GM19035 (cell line): ENCODE data around the gene BRMS1.
"Not testable (repeated sequence)": the region's sequence is repeated elsewhere in the genome, so short reads cannot be mapped to it uniquely, and the experiment has no call there.

Source experiments
- ATAC-seq: cut with Tn5 transposase; IDR thresholded peaks from one replicate; pipeline ENCODE4 v1.9.1; 2021; ENCODE audit not compliant: unreplicated experiment

BRMS1 gene

DNA sequence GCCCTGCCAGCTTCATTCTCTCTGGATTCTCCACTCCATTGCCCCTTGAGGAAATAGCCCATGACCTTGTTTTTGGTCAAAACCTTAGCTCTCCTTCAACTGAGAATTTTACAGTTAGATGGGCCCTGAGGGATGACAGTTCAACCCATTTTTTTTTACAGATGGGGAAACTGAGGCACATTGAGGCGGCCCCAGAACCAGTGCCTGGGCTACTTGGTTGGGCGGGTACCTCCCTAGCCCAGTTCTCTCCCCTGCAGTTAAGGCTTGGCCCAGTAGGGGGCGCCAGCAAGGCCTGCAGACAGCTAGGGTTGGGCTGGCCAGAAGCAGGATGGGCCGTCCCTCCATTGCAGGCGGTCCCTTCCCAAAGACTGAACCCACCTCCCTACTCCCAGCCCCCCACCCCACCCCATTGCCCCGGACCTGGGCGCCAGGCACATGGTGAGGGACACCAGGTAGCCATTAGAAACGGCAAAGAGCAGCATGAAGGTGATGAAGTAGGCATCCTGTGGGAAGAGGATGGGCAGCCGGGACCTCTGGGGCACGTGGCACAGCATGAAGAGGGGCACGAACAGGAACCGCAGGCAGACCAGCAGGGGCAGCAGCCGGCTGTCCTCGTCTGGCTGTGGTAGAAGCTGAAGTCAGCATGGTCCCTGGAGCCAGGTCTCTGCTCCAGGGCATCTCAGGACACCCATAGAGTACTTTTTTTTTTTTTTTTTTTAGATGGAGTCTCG lies 19.1 kb upstream of the BRMS1 start:
- no peak for ATAC-seq

DNA sequence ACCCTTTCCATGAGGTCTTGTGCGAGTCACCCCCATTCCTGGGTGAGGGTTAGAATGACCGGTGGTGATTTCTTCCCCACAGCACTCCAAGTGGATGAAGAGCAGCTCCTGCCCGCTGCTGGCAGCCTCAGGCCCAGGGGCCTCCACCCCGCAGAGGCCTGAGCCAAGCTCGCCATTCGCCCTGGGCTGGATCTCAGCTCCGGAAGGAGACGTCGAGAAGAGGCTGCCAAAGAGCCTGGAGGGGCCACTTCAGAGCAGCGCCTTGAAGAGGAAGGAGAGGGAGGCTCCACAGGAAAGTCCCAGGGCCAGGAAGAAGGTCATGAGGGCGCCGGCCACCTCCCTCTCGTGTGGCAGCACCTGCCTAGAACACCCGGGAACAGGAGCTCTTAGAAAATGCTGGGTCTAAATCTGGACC lies 18.3 kb upstream of the BRMS1 start:
- no peak for ATAC-seq

DNA sequence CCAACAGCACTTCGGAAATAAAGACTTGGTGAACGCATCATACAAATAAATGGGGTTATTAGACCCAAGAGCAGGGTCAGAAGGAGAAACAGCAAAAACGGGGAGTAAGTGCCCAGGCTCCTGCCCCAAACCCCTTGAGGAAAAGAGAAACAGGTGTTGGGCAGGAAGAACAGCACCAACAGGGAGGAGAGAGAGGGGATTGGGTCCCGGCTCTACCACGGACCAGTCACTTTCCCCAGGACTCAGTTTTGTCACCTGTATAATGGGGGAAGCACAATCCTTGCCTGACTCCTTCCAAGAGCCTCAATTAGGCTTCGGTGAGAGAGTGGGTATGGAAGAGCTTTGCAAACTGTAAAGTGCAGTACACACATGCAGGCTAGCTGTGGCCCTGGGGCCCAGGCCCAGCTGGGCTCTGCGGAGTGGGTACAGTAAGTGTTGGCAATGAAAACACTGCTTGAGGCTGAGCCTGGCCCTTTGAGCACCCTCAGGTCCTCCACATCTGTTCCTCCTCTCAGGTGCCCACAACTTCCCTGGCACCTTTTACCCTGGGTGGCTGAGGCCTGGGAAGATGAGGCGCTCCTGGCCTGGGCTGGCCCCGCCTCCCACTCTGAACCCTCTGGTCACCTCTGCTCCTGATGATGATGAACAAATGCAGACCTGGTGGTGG lies 17.7 kb upstream of the BRMS1 start:
- ATAC-seq = no peak

DNA sequence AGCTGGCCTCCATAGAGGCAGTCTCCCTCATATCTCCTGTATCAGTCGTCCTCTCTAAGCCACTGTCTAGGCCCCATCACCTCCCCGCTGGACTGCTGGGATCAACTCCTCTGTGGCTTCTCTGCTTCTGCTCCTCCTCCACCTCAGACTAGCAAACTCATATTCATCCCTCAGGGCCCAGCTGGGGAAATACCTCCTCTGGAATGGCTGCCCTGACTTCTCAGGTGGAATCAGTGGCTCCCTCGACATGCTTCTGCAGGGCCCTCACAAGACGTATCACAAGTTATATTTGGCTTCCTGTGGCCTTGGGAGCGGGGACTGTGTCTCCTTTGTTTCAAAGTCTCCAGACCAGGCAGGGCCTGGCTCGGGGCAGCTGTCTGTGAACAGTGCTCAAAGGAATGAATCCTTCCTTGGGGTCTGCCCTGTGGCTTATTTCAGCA lies 16.6 kb upstream of the BRMS1 start:
- no peak for ATAC-seq

DNA sequence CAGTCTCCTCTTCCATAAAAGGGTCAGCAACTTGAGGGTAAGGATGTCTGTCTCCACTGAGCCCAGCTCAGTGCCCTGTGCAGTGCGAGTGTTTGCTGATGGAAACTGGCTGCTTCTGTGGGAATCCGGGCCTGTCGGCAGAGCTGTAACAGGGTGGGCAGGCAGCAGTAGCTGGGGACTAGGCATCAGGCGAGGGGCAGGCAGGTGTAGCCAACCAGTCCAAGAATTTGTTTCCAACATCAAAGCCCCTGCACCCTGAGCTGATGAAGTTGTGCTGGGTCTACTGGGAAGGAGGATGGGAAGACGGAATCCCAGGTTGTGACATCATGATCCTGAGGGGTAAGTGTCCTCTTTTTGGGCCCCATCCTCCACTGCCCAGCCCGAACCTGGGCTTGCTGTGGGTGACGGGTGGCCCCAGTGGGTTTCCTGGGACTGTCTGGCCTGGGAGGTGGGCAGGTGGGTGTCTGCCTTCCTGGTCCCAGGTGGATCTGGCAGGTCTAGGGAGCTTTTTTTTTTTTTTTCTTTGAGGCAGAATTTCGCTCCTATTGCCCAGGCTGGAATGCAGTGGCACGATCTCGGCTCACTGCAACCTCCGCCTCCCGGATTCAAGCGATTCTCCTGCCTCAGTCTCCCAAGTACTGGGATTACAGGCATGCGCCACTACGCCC lies 15.6 kb upstream of the BRMS1 start:
- ATAC-seq = no peak

DNA sequence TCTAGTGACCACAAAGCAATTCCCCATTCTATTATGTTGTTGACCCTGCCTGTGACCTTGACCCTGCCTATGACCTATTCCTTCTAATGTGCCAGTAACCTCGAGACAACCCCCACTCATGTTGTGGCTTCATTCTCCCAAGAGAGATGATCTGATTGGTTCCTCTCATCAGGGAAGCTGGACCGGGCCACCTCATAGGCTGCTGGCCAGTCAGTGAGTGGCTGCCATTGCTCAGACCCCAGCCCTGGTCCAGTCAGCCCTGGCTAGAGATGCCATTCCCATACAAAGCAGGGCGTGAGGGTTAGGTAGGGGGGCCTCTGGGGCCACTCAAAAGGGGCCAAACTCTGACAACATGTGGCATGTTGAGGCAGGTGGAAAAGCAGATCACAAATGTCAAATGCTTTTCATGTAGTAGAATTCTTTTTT lies 14.8 kb upstream of the BRMS1 start:
- ATAC-seq = no peak

DNA sequence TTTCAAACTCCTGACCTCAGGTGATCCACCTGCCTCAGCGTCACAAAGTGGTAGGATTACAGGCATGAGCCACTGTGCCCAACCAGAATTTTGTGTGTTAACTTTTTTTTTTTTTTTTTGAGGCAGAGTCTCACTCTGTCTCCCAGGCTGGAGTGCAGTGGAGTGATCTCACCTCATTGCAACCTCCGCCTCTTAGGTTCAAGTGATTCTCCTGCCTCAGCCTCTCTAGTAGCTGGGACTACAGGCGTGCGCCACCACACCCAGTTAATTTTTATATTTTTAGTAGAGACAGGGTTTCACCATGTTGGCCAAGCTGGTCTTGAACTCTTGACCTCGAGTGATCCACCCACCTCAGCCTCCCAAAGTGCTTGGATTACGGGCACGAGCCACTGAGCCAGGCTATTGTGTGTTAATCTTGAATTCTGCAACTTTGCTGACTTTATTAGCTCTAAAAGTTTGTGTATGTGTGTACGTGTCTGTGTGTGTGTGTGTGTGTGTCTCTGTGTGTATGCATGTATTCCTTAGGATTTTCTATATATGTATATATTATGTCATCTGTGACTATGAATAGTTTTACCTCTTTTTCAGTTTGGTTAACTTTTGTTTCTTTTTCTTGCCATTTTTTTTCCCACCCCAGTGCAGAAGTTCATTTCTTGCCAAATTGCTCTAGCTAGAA lies 5.8 kb upstream of the BRMS1 start:
- ATAC-seq = not testable (repeated sequence)

DNA sequence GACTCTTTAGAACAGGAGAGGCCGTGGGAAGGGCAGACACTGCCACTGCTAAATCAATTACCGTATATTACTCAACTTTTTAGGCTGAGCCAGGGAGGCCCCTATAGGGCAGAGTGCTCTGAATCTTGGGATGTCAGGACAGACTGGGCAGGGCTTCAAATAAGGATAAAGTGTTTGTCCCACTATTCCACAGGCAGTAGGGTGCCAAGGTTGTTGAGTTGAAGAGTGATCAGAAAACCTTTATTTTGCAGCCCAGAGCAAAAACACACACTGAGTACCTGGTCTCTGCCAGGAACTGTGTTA lies 4.1 kb upstream of the BRMS1 start:
- no peak for ATAC-seq

DNA sequence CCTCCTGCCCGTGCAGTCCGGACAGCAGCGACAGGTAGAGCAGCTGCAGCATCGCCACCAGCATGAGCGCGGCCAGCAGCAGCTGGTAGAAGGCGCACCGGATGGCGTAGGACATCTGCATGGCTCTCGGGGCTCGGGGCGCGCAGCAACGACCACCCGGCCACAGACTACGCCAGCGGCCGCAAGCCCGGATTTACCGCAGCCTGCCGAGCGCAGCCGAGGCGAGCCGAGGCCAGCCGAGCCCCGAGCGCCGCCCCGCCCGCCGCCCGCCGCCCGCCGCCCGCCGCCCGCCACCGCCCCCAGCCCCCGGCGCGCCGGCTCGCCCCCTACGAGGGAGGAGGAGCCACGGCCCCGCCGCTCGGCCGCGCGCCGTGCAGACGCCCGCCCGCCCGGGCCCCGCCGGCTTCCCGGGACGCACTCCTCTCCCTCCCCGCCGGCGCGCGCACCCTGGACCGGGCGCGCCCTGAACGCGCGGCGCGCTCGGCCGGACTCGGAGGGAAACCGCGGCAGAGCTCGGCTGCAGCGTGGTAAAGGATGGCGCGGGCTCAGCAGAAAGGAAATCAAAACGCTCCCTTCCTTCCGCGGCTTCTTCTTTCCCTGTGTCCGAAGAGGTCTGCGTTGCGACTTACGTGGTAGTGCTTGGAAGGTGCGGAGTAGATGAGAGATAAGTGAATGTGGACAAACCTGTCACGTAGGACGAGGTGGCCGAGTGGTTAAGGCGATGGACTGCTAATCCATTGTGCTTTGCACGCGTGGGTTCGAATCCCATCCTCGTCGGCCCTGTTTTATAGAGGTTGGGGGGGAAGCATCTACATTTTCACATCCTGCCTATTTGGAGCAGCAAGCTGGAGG lies 2.7 kb upstream of the BRMS1 start, which contains the start of gene B4GAT1:
Gene B4GAT1, minus strand, starts transcription at position 205 of the 852 bp plus-strand sequence. Its CDS starts 84 bp downstream, at position 121.
- peak; percentile 45 for ATAC-seq

DNA sequence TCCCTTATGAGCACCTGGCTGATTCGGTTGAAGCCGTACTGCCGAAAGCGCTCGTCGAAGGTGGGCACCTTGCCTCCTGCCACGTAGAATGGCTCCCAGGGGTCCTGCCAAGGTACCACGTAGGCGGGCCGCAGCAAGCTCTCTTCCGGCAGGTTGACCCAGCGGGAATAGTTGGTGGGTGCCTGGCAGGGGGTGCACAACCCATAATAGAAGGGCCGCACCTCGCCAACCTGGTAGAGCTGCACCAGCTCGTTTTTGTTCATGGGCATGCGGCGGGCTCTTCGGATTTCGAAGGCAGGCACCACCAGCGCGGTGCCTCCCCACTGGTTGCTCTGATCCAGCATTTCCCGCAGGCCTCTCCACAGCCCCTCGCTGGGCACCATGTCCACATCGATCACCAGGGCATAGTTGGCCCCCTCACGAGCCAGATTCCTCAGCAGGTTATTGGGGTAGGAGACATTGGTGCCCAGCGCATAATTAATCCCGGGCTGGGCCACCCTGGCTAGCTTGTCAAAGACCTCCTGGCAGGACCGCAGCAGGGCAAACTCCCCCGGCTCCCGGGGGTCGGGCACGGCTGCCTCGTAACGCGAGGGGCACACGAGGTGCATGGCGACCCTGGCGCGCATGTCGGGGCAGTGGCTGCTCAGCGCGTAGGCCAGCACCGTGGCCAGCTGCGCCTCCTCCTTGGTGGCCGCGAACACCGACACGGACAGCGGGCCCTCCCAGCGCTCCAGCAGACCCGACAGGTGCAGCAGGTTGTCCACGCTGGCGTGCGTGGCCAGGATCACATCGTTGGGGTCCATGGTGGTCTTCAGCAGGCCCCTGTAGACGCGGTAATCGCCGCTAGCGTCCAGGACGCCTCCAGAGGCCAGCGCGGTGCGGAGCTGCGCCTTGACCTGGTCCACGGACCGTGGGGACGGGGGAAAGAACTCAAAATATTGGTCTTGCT lies 1.8 kb upstream of the BRMS1 start:
- ATAC-seq = no peak

DNA sequence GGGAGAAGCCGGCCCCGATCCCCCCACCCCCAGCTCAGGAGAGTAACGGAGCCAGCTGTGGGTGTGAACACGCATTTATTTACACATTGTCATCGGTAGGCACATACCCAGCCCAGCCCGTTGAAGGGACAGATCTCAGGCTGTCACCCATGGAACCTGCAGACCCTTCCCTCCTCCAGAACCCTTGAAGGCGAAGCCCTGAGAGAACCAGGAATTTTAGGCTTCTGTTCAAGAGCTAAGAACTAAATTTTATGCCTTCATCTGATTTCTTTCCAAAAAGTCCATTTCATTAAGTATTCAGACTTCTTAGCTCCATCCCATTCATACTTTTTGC lies 379 bp upstream of the BRMS1 start:
- no peak for ATAC-seq

DNA sequence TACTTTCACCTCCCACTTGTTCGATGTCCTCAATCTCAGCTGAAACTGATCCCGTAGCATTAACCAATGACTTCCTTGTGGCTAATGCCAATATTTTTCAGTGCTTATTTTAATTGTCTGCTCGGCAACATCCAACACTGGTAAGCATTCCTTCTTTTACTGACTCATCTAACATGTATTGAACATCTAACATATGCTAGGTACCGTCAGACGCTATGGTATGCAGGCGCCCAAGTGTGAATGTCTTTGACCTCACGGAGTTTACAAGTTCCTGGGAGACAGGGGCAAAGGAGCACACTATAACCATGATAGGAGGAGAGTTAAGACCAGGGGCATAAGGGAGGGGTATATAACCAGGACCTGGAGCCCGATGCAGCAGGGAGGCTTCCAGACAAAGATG lies 1.7 kb downstream of the BRMS1 start:
- ATAC-seq = no peak

DNA sequence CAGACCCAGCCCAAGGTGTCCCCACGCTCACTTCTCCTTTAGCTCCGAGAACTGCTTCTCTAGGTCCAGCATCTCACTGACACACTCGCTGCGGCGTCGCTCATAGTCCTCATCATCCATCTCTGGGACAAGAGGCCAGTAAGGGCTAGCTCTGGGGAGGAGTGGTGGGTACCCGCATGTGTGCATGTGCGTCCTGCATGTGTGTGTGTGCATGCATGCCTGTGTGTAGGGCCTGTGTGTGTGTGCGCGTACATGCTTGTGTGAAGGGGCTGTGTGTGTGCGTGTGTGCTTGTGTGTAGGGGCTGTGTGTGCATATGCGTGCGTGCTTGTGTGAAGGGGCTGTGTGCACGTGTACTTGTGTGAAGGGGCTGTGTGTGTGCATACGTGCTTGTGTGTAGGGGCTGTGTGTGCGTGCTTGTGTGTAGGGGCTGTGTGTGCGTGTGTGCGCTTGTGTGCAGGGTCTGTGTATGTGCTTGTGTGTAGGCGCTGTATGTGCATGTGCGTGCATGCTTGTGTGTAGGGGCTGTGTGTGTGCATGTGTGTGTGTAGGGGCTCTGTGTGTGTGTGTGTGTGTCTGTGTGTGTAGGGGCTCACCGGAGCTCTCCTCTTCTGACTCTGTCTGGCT lies 3.3 kb downstream of the BRMS1 start:
- ATAC-seq = no peak

DNA sequence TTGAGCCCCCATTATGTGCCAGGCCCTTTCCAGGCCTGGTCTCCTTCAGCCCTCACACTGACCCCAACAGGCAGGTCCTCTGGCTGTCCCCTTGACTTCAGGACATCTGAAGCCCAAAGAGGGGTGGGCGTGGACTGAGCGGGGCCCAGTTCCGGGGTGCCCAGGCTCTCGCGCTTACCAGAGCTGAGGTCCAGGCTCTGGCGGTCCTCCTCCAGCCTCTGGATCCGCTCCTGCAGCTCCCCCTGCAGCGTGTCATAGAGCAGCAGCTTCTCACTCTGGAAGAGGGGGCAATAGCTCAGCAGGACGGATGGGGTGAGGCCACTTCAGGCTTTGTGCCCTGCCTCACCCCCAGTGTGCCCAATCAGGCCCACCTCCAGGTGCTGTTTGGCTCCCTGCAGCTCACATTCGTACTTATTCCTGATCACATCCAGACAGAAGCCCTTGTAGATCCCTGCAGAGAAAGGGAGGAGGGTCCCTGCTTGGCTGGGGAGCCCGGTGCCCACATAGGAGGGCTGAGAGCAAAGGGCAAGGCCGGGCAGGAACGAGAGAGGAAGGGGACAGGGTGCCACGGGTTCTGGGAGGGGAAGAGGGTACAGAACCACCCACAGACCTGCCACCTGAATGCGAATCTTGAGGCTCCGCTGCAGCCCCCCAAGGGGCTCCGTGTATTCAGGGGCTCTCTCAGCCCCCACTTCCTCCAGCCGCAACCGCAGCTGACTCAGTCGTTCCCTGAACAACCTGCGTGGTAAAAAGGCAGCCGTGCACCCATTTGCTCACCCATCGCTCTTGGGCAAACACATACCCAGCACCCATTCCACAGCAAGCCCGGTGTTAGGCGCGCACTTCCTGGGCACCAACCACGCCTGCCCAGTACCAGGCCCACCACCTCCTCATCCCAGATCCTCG lies 4.1 kb downstream of the BRMS1 start:
- ATAC-seq = no peak

DNA sequence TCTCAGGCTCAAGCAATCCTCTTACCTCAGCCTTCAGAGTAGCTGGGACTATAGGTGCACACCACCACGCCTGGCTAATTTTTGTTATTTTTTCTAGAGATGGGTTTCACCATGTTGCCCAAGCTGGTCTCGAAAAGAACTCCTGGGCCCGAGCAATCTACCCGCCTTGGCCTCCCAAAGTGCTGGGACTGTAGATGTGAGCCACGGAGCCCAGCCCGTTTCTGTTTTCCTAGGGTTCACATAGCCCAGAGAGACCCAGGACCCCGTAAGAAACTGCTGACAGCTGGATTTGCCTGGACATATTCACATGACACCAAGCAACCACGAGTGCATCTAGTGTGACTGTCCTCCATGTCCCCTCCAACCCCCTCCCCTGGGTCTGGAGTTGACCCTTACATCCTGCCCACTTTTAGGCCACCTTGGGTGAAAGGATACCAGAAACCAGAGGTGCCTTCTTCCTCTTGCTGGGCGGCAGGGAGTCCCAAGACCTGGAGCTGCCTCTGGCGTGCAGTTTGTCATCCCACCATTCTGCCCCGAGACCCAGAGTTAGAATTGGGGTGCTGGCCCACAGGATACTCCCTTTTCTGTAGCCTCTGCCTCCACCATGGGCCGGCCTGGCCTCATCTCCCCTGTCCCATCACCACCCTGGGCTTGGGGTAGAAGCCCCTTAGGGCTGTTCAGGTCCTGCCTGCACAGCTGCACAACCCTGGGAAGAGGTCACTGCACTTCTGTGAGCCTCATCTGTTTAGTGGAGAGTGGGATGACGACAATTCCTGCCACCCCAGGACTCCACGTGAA lies 5.0 kb downstream of the BRMS1 start:
- ATAC-seq = no peak

DNA sequence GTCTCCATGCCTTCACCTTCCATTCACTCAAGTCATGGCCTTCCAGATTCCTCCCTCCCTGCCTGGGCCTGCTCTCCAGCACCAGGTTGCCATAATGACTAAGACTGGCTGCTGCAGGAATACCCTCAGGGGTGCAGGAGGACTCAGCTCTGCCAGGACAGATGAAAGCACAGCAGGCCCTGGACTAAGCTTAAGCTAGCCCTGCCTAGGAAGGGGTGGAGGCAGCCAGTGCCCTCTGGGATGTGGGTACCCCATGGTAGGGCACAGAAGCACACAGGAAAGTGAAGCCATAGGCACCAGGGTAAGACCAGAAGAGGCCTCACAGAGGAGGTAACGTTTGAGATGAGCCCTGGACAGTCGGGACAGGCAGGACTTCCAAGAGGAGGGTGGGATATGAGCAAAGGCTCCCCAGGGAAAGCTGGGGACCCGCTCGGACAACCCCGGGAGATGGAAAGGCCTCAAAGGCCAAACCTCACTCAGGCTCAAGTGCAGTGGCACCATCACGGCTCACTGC lies 5.7 kb downstream of the BRMS1 start:
- no peak for ATAC-seq
